ENCODE data around the gene SEM1.

The SEM1 gene

DNA sequence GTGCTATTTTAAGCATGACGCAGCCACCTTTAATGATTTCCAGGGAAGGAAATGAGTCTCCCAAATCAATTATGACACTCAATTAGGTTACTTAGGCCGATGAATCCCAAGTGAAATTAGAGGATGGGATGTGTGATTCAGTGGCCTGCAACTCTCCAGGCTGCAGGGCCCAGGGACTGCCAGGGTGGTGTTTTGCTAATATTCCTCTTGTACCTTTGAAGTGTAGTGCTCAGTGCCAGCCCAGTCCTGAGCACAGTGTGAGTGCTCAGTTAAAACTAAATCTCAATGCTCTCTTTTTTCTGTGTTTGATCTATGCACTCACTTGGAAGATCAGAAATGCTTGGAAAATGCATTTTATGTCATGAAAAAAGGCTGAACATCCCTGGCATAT is 51.6 kb downstream of the SEM1 start:
- H3K27ac ChIP-seq, result no peak overlapping the region
- no peak for TF ChIP-seq ZFX (IDR thresholded peaks at IDR 0.05)
- TF ChIP-seq, protein P1, sequence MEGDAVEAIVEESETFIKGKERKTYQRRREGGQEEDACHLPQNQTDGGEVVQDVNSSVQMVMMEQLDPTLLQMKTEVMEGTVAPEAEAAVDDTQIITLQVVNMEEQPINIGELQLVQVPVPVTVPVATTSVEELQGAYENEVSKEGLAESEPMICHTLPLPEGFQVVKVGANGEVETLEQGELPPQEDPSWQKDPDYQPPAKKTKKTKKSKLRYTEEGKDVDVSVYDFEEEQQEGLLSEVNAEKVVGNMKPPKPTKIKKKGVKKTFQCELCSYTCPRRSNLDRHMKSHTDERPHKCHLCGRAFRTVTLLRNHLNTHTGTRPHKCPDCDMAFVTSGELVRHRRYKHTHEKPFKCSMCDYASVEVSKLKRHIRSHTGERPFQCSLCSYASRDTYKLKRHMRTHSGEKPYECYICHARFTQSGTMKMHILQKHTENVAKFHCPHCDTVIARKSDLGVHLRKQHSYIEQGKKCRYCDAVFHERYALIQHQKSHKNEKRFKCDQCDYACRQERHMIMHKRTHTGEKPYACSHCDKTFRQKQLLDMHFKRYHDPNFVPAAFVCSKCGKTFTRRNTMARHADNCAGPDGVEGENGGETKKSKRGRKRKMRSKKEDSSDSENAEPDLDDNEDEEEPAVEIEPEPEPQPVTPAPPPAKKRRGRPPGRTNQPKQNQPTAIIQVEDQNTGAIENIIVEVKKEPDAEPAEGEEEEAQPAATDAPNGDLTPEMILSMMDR (conservative IDR thresholded peaks at IDR 0.05), result no peak

GRCh38 chr7:96657347-96658021 is 52.2 kb downstream of the SEM1 start:
- TF ChIP-seq, protein P1 (conservative IDR thresholded peaks at IDR 0.05), result no peak
- TF ChIP-seq ZFX (IDR thresholded peaks at IDR 0.05), result no peak
- no peak overlapping the region for H3K27ac ChIP-seq

- no peak for TF ChIP-seq ZFX (IDR thresholded peaks at IDR 0.05)
- TF ChIP-seq, protein P1 (conservative IDR thresholded peaks at IDR 0.05), result no peak
- no peak overlapping the region for H3K27ac ChIP-seq
Measured at GRCh38 chr7:96655956-96656355, 53.7 kb downstream of the SEM1 start.

- no peak for TF ChIP-seq ZFX (IDR thresholded peaks at IDR 0.05)
- TF ChIP-seq, protein P1 (conservative IDR thresholded peaks at IDR 0.05), result no peak
- H3K27ac ChIP-seq, result no peak overlapping the region
Measured at GRCh38 chr7:96654630-96655188, 54.9 kb downstream of the SEM1 start.

DNA sequence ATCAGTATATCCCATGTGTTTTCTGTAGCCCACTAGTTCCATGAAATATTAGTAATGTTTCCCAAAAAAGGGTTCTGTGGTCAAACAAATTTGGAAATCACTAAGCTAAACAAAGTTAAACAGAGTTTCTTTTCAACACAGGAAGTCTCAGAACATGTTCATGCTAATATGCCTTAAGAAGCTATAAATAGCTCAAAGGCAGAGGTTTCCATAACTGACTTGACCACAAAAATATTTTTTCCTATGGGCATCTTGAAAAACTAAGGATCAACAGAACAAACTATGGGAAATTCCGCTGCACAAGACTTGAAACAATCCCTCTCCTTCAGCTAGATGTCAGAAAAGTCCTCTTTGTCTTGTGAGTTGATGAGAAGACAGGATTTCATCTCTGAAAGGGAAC is 59.7 kb downstream of the SEM1 start:
- H3K27ac ChIP-seq, result no peak overlapping the region
- TF ChIP-seq, protein P1 (conservative IDR thresholded peaks at IDR 0.05), result no peak
- no peak for TF ChIP-seq ZFX (IDR thresholded peaks at IDR 0.05)

DNA sequence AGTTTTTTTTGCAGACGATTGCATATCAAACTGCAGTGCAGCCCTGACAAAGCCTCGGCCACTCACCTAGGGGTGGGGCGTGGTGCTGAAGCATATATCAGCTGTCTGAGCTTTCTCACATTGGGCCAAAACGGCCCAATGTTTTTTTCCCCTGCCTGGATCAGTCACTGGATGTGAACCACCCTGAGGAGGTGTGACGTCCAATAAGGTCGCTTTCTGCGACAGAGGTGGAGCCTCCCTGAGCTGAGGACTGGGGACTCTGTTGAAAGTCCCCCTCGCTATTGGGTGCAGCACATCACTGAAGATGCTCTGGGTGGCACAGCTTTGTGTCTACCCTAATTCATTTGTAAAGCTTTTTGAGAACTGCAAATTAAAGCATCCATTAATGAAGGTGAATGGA is 60.9 kb downstream of the SEM1 start:
- H3K27ac ChIP-seq, result no peak overlapping the region
- TF ChIP-seq, protein P1 (conservative IDR thresholded peaks at IDR 0.05), result no peak
- TF ChIP-seq ZFX (IDR thresholded peaks at IDR 0.05), result no peak

GRCh38 chr7:96647733-96648132 is 61.9 kb downstream of the SEM1 start:
- no peak overlapping the region for H3K27ac ChIP-seq
- no peak for TF ChIP-seq ZFX (IDR thresholded peaks at IDR 0.05)
- TF ChIP-seq, protein P1 (conservative IDR thresholded peaks at IDR 0.05), result no peak

All from C4-2B (cell line).